H9 (cell line): ENCODE results near the gene PTPA. TPM values are rescaled to one million over a fixed set of nuclear protein-coding genes. Genes with fewer than 3 reads are reported as not detected.

Experiments
- DNase-seq: peaks from one replicate; pipeline ENCODE4 v3.0.0-alpha.2; 2017
- H2AFZ ChIP-seq: one replicate; pipeline ENCODE4 v1.6.1; 2013; ENCODE audit warnings: mild to moderate bottlenecking, low read length, control low read depth, moderate library complexity
- H2AK5ac ChIP-seq: 2 replicates; pipeline ENCODE4 v1.6.1; 2013; ENCODE audit warnings: low read length, control low read depth, mixed read lengths; ENCODE audit not compliant: insufficient read length
- H2BK120ac ChIP-seq: one replicate; pipeline ENCODE4 v1.6.1; 2013; ENCODE audit warnings: low read depth, mild to moderate bottlenecking, low read length, control low read depth, inconsistent platforms; ENCODE audit not compliant: poor library complexity, severe bottlenecking
- H2BK12ac ChIP-seq: 2 replicates; pipeline ENCODE4 v1.6.1; 2013; ENCODE audit warnings: low read length, control low read depth, mixed read lengths, low read depth; ENCODE audit not compliant: insufficient read length
- H2BK15ac ChIP-seq: 2 replicates; pipeline ENCODE4 v1.6.1; 2013; ENCODE audit warnings: low read depth, low read length, control low read depth
- H2BK20ac ChIP-seq: one replicate; pipeline ENCODE4 v1.6.1; 2013; ENCODE audit warnings: low read depth, mild to moderate bottlenecking, low read length, control low read depth, inconsistent platforms; ENCODE audit not compliant: poor library complexity, severe bottlenecking
- H2BK5ac ChIP-seq: 2 replicates; pipeline ENCODE4 v1.6.1; 2013; ENCODE audit warnings: low read length, control low read depth, mixed read lengths; ENCODE audit not compliant: insufficient read length
- H3K14ac ChIP-seq: 2 replicates; pipeline ENCODE4 v1.6.1; 2013; ENCODE audit warnings: low read length, control low read depth; ENCODE audit not compliant: insufficient read depth
- H3K18ac ChIP-seq: 2 replicates; pipeline ENCODE4 v1.6.1; 2013; ENCODE audit warnings: low read depth, mild to moderate bottlenecking, mixed read lengths, low read length, control low read depth; ENCODE audit not compliant: insufficient read length
- H3K23ac ChIP-seq: 2 replicates; pipeline ENCODE4 v1.6.1; 2013; ENCODE audit warnings: low read length, control low read depth, mixed read lengths, low read depth; ENCODE audit not compliant: insufficient read length
- H3K23me2 ChIP-seq: 2 replicates; pipeline ENCODE4 v1.6.1; 2013; ENCODE audit warnings: low read depth, mild to moderate bottlenecking, mixed read lengths, low read length, control low read depth; ENCODE audit not compliant: insufficient read length, poor library complexity, severe bottlenecking
- H3K27ac ChIP-seq: 2 replicates; pipeline ENCODE4 v1.5.1; 2013; ENCODE audit warnings: low read length, control low read depth, mixed read lengths, low read depth; ENCODE audit not compliant: insufficient read length
- H3K27me3 ChIP-seq: 2 replicates; pipeline ENCODE4 v1.6.1; 2013; ENCODE audit warnings: low read length, control low read depth, inconsistent platforms; ENCODE audit not compliant: insufficient read depth
- H3K4ac ChIP-seq: 2 replicates; pipeline ENCODE4 v1.6.1; 2013; ENCODE audit warnings: low read depth, mild to moderate bottlenecking, control low read depth, inconsistent platforms, low read length, moderate library complexity
- H3K4me1 ChIP-seq: 2 replicates; pipeline ENCODE4 v1.6.1; 2013; ENCODE audit warnings: low read length, control low read depth, inconsistent platforms; ENCODE audit not compliant: insufficient read depth
- H3K4me2 ChIP-seq: 2 replicates; pipeline ENCODE4 v1.6.1; 2013; ENCODE audit warnings: low read length, control low read depth, mixed read lengths; ENCODE audit not compliant: insufficient read length, insufficient read depth
- H3K56ac ChIP-seq: 2 replicates; pipeline ENCODE4 v1.6.1; 2013; ENCODE audit warnings: low read depth, mild to moderate bottlenecking, mixed read lengths, low read length, control low read depth; ENCODE audit not compliant: insufficient read length
- H3K79me1 ChIP-seq: 2 replicates; pipeline ENCODE4 v1.6.1; 2013; ENCODE audit warnings: low read depth, mild to moderate bottlenecking, moderate library complexity, low read length, control low read depth, inconsistent platforms; ENCODE audit not compliant: insufficient read depth, poor library complexity, severe bottlenecking
- H3K79me2 ChIP-seq: 2 replicates; pipeline ENCODE4 v1.6.1; 2013; ENCODE audit warnings: low read length, control low read depth, inconsistent platforms; ENCODE audit not compliant: insufficient read depth
- H3K9ac ChIP-seq: 2 replicates; pipeline ENCODE4 v1.6.1; 2013; ENCODE audit warnings: low read length, control low read depth, mixed read lengths; ENCODE audit not compliant: insufficient read length; ENCODE audit errors: extremely low read depth
- H3K9me3 ChIP-seq: one replicate; pipeline ENCODE4 v1.6.1; 2013; ENCODE audit warnings: low read depth, low read length, inconsistent platforms; ENCODE audit not compliant: control insufficient read depth
- H3T11ph ChIP-seq: one replicate; pipeline ENCODE4 v1.6.1; 2013; ENCODE audit warnings: mild to moderate bottlenecking, low read length, control low read depth, inconsistent platforms
- H4K20me1 ChIP-seq: one replicate; pipeline ENCODE4 v1.6.1; 2013; ENCODE audit not compliant: control insufficient read depth, insufficient read length, insufficient read depth
- H4K5ac ChIP-seq: 2 replicates; pipeline ENCODE4 v1.6.1; 2013; ENCODE audit warnings: low read depth, mild to moderate bottlenecking, mixed read lengths, low read length, control low read depth; ENCODE audit not compliant: insufficient read length
- H4K8ac ChIP-seq: replicated peaks from 2 replicates; pipeline ENCODE4 v1.6.1; 2013; ENCODE audit warnings: low read length, control low read depth, mixed read lengths, low read depth; ENCODE audit not compliant: insufficient read length
- H4K91ac ChIP-seq: 2 replicates; pipeline ENCODE4 v1.6.1; 2013; ENCODE audit warnings: low read depth, mild to moderate bottlenecking, moderate library complexity, mixed read lengths, low read length, control low read depth; ENCODE audit not compliant: insufficient read length
- H3K27ac Mint-ChIP-seq, 3 experiments: 2 replicates in 2 of 3; 3 replicates in 1 of 3; pipeline ENCODE4 v1.8.0; 2020 to 2021; ENCODE audit warnings: mixed read lengths in 3 of 3, mild to moderate bottlenecking in 1 of 3, moderate library complexity in 1 of 3
- H3K27me3 Mint-ChIP-seq: 2 replicates; pipeline ENCODE4 v1.8.0; 2021; ENCODE audit warnings: low read depth, mild to moderate bottlenecking, moderate library complexity, mixed read lengths
- H3K36me3 Mint-ChIP-seq, 3 experiments: 2 replicates in 2 of 3; 3 replicates in 1 of 3; pipeline ENCODE4 v1.8.0; 2020 to 2021; ENCODE audit warnings: low read depth in 3 of 3, mixed read lengths in 3 of 3; ENCODE audit not compliant: insufficient read depth in 1 of 3
- H3K4me1 Mint-ChIP-seq, 2 experiments: 2 replicates each; pipeline ENCODE4 v1.8.0; 2020; ENCODE audit warnings: mixed read lengths in 2 of 2
- H3K4me3 Mint-ChIP-seq, 2 experiments: 2 replicates in 1 of 2; 3 replicates in 1 of 2; pipeline ENCODE4 v1.8.0; 2020 to 2021; ENCODE audit warnings: mild to moderate bottlenecking in 2 of 2, mixed read lengths in 2 of 2, moderate library complexity in 1 of 2
- H3K9me3 Mint-ChIP-seq, 2 experiments: 2 replicates in 1 of 2; 3 replicates in 1 of 2; pipeline ENCODE4 v1.8.0; 2020; ENCODE audit warnings: mild to moderate bottlenecking in 2 of 2, mixed read lengths in 2 of 2, moderate library complexity in 1 of 2
- WGBS: extraction: QIAGEN DNeasy Blood & Tissue Kit; methylation state at CpG from one replicate; pipeline ENCODE4 v1.1.7; 2013; ENCODE audit warnings: missing lambda C conversion rate, low lambda C conversion rate, mixed read lengths; ENCODE audit not compliant: insufficient read length; ENCODE audit errors: extremely low coverage; 5-methylcytosine and 5-hydroxymethylcytosine counted together
- total RNA-seq: library from RNA; stranded (reverse); gene quantifications from 2 replicates; pipeline ENCODE4 v1.2.1, GENCODE V29; 2021
- TF ChIP-seq, protein P1 (sequence below): fragments of 200-600 bp; sonication (generic); conservative IDR thresholded peaks from 3 replicates; pipeline ENCODE4 v1.8.0; 2021; ENCODE audit warnings: antibody characterized with exemption, mild to moderate bottlenecking

Gene PTPA
- total RNA-seq, 1 experiment from 2014 or later: 145 TPM

DNA sequence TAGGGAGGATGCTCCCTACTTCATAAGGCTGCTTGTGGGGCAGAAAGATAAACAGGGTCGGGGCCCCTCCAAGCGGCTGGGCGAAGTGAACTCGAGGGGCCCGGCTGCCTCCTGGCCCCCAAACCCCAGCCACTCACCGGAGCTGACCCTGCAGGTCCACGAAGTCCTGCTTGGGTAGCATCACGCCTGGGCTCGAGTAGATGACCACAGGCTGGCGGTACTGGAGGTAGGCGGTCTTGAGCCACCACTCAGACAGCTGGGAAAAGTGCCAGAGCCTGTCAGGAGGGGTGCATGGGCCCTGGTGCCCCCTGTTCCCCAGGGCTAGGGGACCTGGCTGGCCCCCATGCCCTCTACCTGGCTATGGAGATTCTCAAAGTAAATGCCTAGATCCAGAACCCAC lies 7.2 kb upstream of the PTPA start:
- peaks cover 6 to 12% of the 10 kb centered on the region in 2 experiments; a peak in 3 of 4 replicates for H3K4me1 Mint-ChIP-seq
- TF ChIP-seq, protein P1, sequence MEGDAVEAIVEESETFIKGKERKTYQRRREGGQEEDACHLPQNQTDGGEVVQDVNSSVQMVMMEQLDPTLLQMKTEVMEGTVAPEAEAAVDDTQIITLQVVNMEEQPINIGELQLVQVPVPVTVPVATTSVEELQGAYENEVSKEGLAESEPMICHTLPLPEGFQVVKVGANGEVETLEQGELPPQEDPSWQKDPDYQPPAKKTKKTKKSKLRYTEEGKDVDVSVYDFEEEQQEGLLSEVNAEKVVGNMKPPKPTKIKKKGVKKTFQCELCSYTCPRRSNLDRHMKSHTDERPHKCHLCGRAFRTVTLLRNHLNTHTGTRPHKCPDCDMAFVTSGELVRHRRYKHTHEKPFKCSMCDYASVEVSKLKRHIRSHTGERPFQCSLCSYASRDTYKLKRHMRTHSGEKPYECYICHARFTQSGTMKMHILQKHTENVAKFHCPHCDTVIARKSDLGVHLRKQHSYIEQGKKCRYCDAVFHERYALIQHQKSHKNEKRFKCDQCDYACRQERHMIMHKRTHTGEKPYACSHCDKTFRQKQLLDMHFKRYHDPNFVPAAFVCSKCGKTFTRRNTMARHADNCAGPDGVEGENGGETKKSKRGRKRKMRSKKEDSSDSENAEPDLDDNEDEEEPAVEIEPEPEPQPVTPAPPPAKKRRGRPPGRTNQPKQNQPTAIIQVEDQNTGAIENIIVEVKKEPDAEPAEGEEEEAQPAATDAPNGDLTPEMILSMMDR: no peak
- H3K23me2 ChIP-seq: no peaks in the 10 kb centered on the region
- H3K4me2 ChIP-seq: no peak overlapping the region
- no peak overlapping the region for H2BK20ac ChIP-seq
- no peaks in the 10 kb centered on the region; the same call in 1 of the 2 replicates for H3K4me1 ChIP-seq
- H4K8ac ChIP-seq: no peak overlapping the region
- H3K9me3 ChIP-seq: no peaks in the 10 kb centered on the region
- peaks cover 0 to 4% (median 0%) of the 10 kb centered on the region in 3 experiments; a peak in 2 of 7 replicates for H3K36me3 Mint-ChIP-seq
- H3K27ac Mint-ChIP-seq: peak overlapping the region in 1 of 3 experiments; percentile 74; a peak in 1 of 7 replicates
- no peak overlapping the region for H3K23ac ChIP-seq
- H3K79me1 ChIP-seq: no peaks in the 10 kb centered on the region
- H3K9ac ChIP-seq: no peak overlapping the region
- H2BK12ac ChIP-seq: no peak overlapping the region
- H3K18ac ChIP-seq: no peak overlapping the region
- H4K20me1 ChIP-seq: no peaks in the 10 kb centered on the region
- no peaks in the 10 kb centered on the region for H3K79me2 ChIP-seq
- no peaks in the 10 kb centered on the region for H3K27me3 ChIP-seq
- no peak overlapping the region for H4K5ac ChIP-seq
- H3T11ph ChIP-seq: no peak overlapping the region
- no peak overlapping the region for H3K4me3 Mint-ChIP-seq
- H3K27me3 Mint-ChIP-seq: peaks cover 32% of the 10 kb centered on the region
- WGBS: no CpG with 5 or more reads among the region's 11 CpGs
- H3K4ac ChIP-seq: no peak overlapping the region
- no peak overlapping the region for H3K56ac ChIP-seq
- no peak overlapping the region for H3K14ac ChIP-seq
- no peaks in the 10 kb centered on the region for H3K9me3 Mint-ChIP-seq
- no peak for DNase-seq
- H2BK5ac ChIP-seq: no peak overlapping the region
- no peak overlapping the region for H2AK5ac ChIP-seq
- no peak overlapping the region for H4K91ac ChIP-seq
- no peak overlapping the region for H2BK120ac ChIP-seq
- H2BK15ac ChIP-seq: no peak overlapping the region
- H2AFZ ChIP-seq: no peak overlapping the region
- no peak overlapping the region for H3K27ac ChIP-seq
